B cell (primary cell): ENCODE results near the gene DEPDC4. TPM values are rescaled to one million over a fixed set of nuclear protein-coding genes. Genes with fewer than 3 reads are reported as not detected.

Experiments
- ATAC-seq: fragments of 200-7000 bp; cut with Tn5 transposase; one replicate; pipeline ENCODE4 v1.10.0; 2021; ENCODE audit warnings: low read depth, mild to moderate bottlenecking, moderate number of reproducible peaks, moderate library complexity
- CTCF ChIA-PET: fragments of 350-600 bp; sonication (Branson Sonifier 250); formaldehyde crosslinking; loops from one replicate; lab custom pipeline; 2021; ENCODE audit warnings: antibody characterized with exemption, inconsistent platforms; lab: Charles Lee
- POLR2A ChIA-PET: fragments of 350-600 bp; sonication (Branson Sonifier 250); formaldehyde crosslinking; loops from one replicate; lab custom pipeline; 2021; ENCODE audit warnings: antibody characterized with exemption; lab: Charles Lee
- DNase-seq: peaks from one replicate; pipeline ENCODE4 v3.0.0; 2013
- H2AFZ ChIP-seq: 2 replicates; pipeline ENCODE4 v1.6.1; 2012; ENCODE audit warnings: mild to moderate bottlenecking, low read depth, low read length; ENCODE audit not compliant: insufficient read depth, poor library complexity, severe bottlenecking
- H3K27ac ChIP-seq, 2 donors: 1 replicate in 1 of 2; 2 replicates in 1 of 2; pipeline ENCODE4 v1.5.1; 2012 to 2013; ENCODE audit warnings: low read length in 2 of 2, mild to moderate bottlenecking in 2 of 2, moderate library complexity in 1 of 2
- H3K27me3 ChIP-seq, 4 experiments: fragments of 200-600 bp in 1 of 4; sonication (generic) in 1 of 4; replicated peaks in 1 of 4; 1 replicate in 2 of 4; 2 replicates in 2 of 4; pipeline versions ENCODE4 v1.6.1 to v1.7.0; 2013 to 2016; ENCODE audit warnings: low read length in 3 of 4, mild to moderate bottlenecking in 2 of 4, mixed read lengths in 1 of 4, moderate library complexity in 1 of 4; ENCODE audit not compliant: insufficient read depth in 4 of 4, control insufficient read depth in 3 of 4; ENCODE audit errors: control extremely low read depth in 1 of 4
- H3K36me3 ChIP-seq, 2 experiments: replicated peaks in 1 of 2; 1 replicate in 1 of 2; 2 replicates in 1 of 2; pipeline versions ENCODE4 v1.6.1 to v1.7.1; 2013; ENCODE audit warnings: low read length in 1 of 2; ENCODE audit not compliant: insufficient read depth in 2 of 2, control insufficient read depth in 1 of 2; ENCODE audit errors: control extremely low read depth in 1 of 2, extremely low read depth in 1 of 2
- H3K4me1 ChIP-seq, 2 donors: fragments of 200-600 bp in 1 of 2; sonication (generic) in 1 of 2; 1 replicate in 1 of 2; 2 replicates in 1 of 2; pipeline versions ENCODE4 v1.5.1 to v1.6.1; 2013 to 2017; ENCODE audit warnings: low read length in 2 of 2; ENCODE audit not compliant: control insufficient read depth in 2 of 2, insufficient read depth in 2 of 2
- H3K4me2 ChIP-seq: replicated peaks from 2 replicates; pipeline ENCODE3; 2012; ENCODE audit warnings: mild to moderate bottlenecking, low read depth, low read length; ENCODE audit not compliant: poor library complexity, severe bottlenecking
- H3K4me3 ChIP-seq, 5 experiments: fragments of 200-600 bp in 1 of 5; sonication (generic) in 1 of 5; 1 replicate in 3 of 5; 2 replicates in 2 of 5; pipeline versions ENCODE4 v1.5.1 to v1.7.0; 2011 to 2016; ENCODE audit warnings: low read length in 4 of 5, mild to moderate bottlenecking in 4 of 5, low read depth in 2 of 5, control low read depth in 1 of 5, moderate library complexity in 1 of 5; ENCODE audit not compliant: insufficient read depth in 1 of 5; ENCODE audit errors: control extremely low read depth in 1 of 5, extremely low read depth in 1 of 5
- H3K79me2 ChIP-seq: fragments of 200-600 bp; sonication (generic); one replicate; pipeline ENCODE4 v1.6.0; 2016; ENCODE audit warnings: low read length; ENCODE audit not compliant: control insufficient read depth, insufficient read depth
- H3K9ac ChIP-seq: fragments of 200-600 bp; sonication (generic); 2 replicates; pipeline ENCODE4 v1.6.1; 2017; ENCODE audit warnings: mild to moderate bottlenecking, low read length, moderate library complexity
- H3K9me3 ChIP-seq, 3 donors: one replicate each; pipeline versions ENCODE4 v1.6.1 to v1.7.1; 2013; ENCODE audit warnings: low read length in 2 of 3; ENCODE audit not compliant: control insufficient read depth in 2 of 3, insufficient read depth in 1 of 3; ENCODE audit errors: control extremely low read depth in 1 of 3
- H4K20me1 ChIP-seq: 2 replicates; pipeline ENCODE4 v1.6.0; 2012; ENCODE audit warnings: mild to moderate bottlenecking, low read length; ENCODE audit not compliant: insufficient read depth, control insufficient read depth, poor library complexity, severe bottlenecking
- H3K27ac Mint-ChIP-seq: one replicate; pipeline ENCODE4 v1.8.0; 2021; ENCODE audit warnings: mixed read lengths
- H3K27me3 Mint-ChIP-seq: one replicate; pipeline ENCODE4 v1.8.0; 2021; ENCODE audit warnings: mixed read lengths
- H3K4me1 Mint-ChIP-seq: one replicate; pipeline ENCODE4 v1.8.0; 2021; ENCODE audit warnings: mixed read lengths
- H3K4me3 Mint-ChIP-seq: one replicate; pipeline ENCODE4 v1.8.0; 2021; ENCODE audit warnings: mixed read lengths
- H3K9me3 Mint-ChIP-seq: one replicate; pipeline ENCODE4 v1.8.0; 2022; ENCODE audit warnings: mixed read lengths; ENCODE audit not compliant: insufficient read depth
- CTCF ChIP-seq: fragments of 200-600 bp; IDR thresholded peaks from one replicate; pipeline ENCODE4 v1.8.0; 2022; ENCODE audit warnings: antibody characterized with exemption, mild to moderate bottlenecking
- EZH2 ChIP-seq: IDR thresholded peaks from 2 replicates; pipeline ENCODE4 v1.6.1; 2012; ENCODE audit warnings: borderline replicate concordance, low read depth, mild to moderate bottlenecking, moderate library complexity, low read length; ENCODE audit not compliant: insufficient read depth, poor library complexity, severe bottlenecking
- WGBS: methylation state at CpG from one replicate; pipeline ENCODE4 v1.1.5; 2013; ENCODE audit warnings: missing lambda C conversion rate; ENCODE audit not compliant: insufficient coverage; 5-methylcytosine and 5-hydroxymethylcytosine counted together
- intact Hi-C: fragments of 100-400 bp; cut with micrococcal nuclease; formaldehyde crosslinking; loops from one replicate; pipeline ENCODE4 v1.10.0; 2022
- polyA plus RNA-seq: library from polyadenylated mRNA; depleted of rRNA; stranded (reverse); fragments of >200 nt; gene quantifications from 2 replicates; pipeline ENCODE4 v1.2.3, GENCODE V29; 2012
- total RNA-seq, 2 donors: library from RNA; stranded (reverse); fragments of 120-200 nt in 1 of 2; gene quantifications; 1 replicate in 1 of 2; 2 replicates in 1 of 2; pipeline versions ENCODE4 v1.2.3 to v1.2.4, GENCODE V29; 2013 to 2022

The DEPDC4 gene
- total and polyA plus RNA-seq, 2 donors (not counting 1 experiment from before 2014, with no cell fraction given), result 1.2 to 1.8 TPM

- TF ChIP-seq EZH2 (no peak), CTCF (no peak)
- Mint-ChIP-seq H3K27me3 (no peaks in the 10 kb centered on the region), H3K4me1 (no peaks in the 10 kb centered on the region), H3K27ac (no peak overlapping the region), H3K9me3 (no peaks in the 10 kb centered on the region), H3K4me3 (no peak overlapping the region)
- H3K79me2 ChIP-seq, result no peaks in the 10 kb centered on the region
- DNase-seq, result no peak
- no peak overlapping the region for H3K4me3 ChIP-seq
- intact Hi-C loops, result no loop called here
- H3K9ac ChIP-seq, result no peak overlapping the region
- H3K4me2 ChIP-seq, result no peak overlapping the region
- H4K20me1 ChIP-seq, result no peaks in the 10 kb centered on the region
- no peaks in the 10 kb centered on the region for H3K36me3 ChIP-seq
- no peak overlapping the region for H2AFZ ChIP-seq
- POLR2A ChIA-PET, result no interaction called here
- H3K27me3 ChIP-seq, result no peaks in the 10 kb centered on the region
- no peaks in the 10 kb centered on the region for H3K4me1 ChIP-seq
- no peaks in the 10 kb centered on the region for H3K9me3 ChIP-seq
- ATAC-seq, result no peak
- no peak overlapping the region for H3K27ac ChIP-seq
- 100% methylated on average over 1 of the region's 1 CpG for WGBS
- CTCF ChIA-PET, result no interaction called here
Measured at GRCh38 chr12:100254876-100255275, 12.0 kb downstream of the DEPDC4 start.

DNA sequence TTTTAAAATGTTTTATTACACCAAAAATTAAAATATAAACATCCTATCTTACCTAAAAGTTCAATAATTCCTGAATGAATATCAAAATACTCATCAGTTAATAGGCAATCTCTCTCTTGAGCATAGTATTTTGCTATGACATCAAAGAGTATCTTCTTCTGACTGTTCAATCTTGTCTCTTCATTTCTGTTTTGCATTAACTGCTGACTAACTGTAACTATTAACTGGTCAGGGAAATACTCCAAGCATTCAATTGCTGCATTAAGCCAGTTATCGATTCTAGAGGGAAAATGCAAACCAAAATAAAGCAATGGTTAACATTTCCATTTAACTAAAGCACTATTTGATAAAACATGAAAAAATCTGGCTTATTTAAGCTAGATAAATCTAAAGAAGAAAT, 13.4 kb downstream of the DEPDC4 start:
- DNase-seq (no peak), ATAC-seq (no peak)
- H3K9ac ChIP-seq, result no peak overlapping the region
- H3K9me3 ChIP-seq, result no peaks in the 10 kb centered on the region
- no peak overlapping the region for H2AFZ ChIP-seq
- intact Hi-C loops, result no loop called here
- no peaks in the 10 kb centered on the region for H3K27me3 ChIP-seq
- no peaks in the 10 kb centered on the region for H3K4me1 Mint-ChIP-seq
- H4K20me1 ChIP-seq, result no peaks in the 10 kb centered on the region
- H3K27ac ChIP-seq, result no peak overlapping the region
- H3K4me1 ChIP-seq, result no peaks in the 10 kb centered on the region
- H3K79me2 ChIP-seq, result no peaks in the 10 kb centered on the region
- H3K4me2 ChIP-seq, result no peak overlapping the region
- no peak overlapping the region for H3K4me3 Mint-ChIP-seq
- H3K36me3 ChIP-seq, result no peaks in the 10 kb centered on the region
- no peak overlapping the region for H3K4me3 ChIP-seq
- TF ChIP-seq EZH2, result no peak
- no peak for TF ChIP-seq CTCF
- POLR2A ChIA-PET, result no interaction called here
- no peaks in the 10 kb centered on the region for H3K27me3 Mint-ChIP-seq
- WGBS, result no CpG with 5 or more reads among the region's 1 CpG
- no peak overlapping the region for H3K27ac Mint-ChIP-seq
- H3K9me3 Mint-ChIP-seq, result no peaks in the 10 kb centered on the region
- CTCF ChIA-PET, result no interaction called here
